H1 (cell line): ENCODE results near the gene NADSYN1. TPM values are rescaled to one million over a fixed set of nuclear protein-coding genes. Genes with fewer than 3 reads are reported as not detected.

ENCODE experiments used
- E2F6 ChIP-seq: IDR thresholded peaks from 2 replicates; pipeline ENCODE4 v1.6.1; 2012; ENCODE audit warnings: inconsistent platforms
- EGR1 ChIP-seq: IDR thresholded peaks from 2 replicates; pipeline ENCODE4 v1.6.1; 2011; ENCODE audit warnings: low read depth, low read length, borderline replicate concordance
- SIRT6 ChIP-seq: IDR thresholded peaks from one replicate; pipeline ENCODE4 v1.7.1; 2012; ENCODE audit warnings: low read length, inconsistent platforms
- SIX5 ChIP-seq: IDR thresholded peaks from 2 replicates; pipeline ENCODE4 v1.6.1; 2011; ENCODE audit warnings: mild to moderate bottlenecking, low read depth, low read length
- SP1 ChIP-seq: IDR thresholded peaks from 2 replicates; pipeline ENCODE4 v1.6.1; 2011; ENCODE audit warnings: low read depth, low read length
- polyA plus RNA-seq, 7 experiments: library from polyadenylated mRNA; depleted of rRNA in 3 of 7; stranded (reverse) in 5 of 7; unstranded in 2 of 7; fragments of >200 nt in 5 of 7; fragments of 200-250 nt in 2 of 7; gene quantifications; 1 replicate in 5 of 7; 2 replicates in 1 of 7; 4 replicates in 1 of 7; pipeline versions ENCODE4 v1.2.1 to v1.2.3, GENCODE V29; 2011 to 2013; ENCODE audit warnings: missing spikeins in 2 of 7, mixed read lengths in 2 of 7
- total RNA-seq: library from RNA; stranded (reverse); fragmentation: NEBNext Ultra II Directional; extraction: Animal tissue kit (Norgen Biotek cat#: 25700); gene quantifications from 2 replicates; pipeline ENCODE4 v1.2.1, GENCODE V29; 2021
- TF ChIP-seq, protein P1 (sequence below): IDR thresholded peaks from 2 replicates; pipeline ENCODE4 v1.6.1; 2011; ENCODE audit warnings: low read length, improper control_type of control experiment
- TF ChIP-seq, protein P2 (sequence below): IDR thresholded peaks from 2 replicates; pipeline ENCODE4 v1.6.1; 2011; ENCODE audit warnings: low read depth, mild to moderate bottlenecking, low read length; ENCODE audit not compliant: insufficient read depth

The NADSYN1 gene
- total and polyA plus RNA-seq, 2 of the 8 experiments (the other 6 are each of a cell fraction or from before 2014, with no cell fraction given) = 38.3 to 38.6 TPM

DNA sequence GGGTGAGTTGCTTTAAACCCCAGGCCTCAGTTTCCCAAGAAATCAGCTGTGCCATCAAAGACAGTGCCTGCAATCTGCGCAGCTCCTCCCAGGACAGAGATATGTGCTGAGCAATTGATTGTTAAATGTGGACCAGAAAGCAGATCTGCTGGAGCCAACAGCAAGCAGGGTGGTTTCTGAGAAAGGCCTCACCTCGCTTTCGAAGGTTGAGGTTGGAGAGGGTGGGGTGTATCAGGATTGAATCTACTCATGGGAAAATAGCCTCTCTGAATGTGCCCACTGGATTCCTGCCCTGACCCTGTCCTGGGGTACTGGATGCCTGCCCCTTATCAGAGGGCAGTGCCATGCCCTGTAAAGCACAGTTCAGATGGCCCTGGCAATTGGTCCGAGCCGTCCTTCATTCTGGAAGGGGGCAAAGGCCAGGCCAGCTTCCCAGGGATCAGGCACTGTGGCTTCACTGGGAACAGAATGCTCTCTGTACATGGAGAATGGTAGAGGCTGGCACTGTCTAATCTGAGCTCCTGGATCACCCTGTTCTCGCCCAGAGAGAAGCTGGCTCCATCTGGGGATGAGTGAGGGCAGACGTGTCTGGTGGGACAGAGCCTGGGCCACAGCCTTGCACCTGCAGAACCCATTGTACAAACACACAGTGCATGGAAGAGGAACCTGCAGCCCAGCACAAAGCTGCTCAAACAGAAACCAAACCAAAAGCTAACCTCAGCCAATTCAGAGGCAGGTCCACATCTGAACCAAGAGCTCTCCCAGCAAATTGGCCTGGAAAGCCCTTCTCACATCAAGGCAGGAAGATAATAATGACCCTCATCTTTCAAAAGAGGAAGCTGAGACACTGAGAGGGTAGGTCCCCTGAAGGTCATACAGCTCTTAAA is 20.0 kb upstream of the NADSYN1 start (continued):
- TF ChIP-seq, protein P1, sequence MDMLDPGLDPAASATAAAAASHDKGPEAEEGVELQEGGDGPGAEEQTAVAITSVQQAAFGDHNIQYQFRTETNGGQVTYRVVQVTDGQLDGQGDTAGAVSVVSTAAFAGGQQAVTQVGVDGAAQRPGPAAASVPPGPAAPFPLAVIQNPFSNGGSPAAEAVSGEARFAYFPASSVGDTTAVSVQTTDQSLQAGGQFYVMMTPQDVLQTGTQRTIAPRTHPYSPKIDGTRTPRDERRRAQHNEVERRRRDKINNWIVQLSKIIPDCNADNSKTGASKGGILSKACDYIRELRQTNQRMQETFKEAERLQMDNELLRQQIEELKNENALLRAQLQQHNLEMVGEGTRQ = no peak
- TF ChIP-seq EGR1 (no peak), SIRT6 (no peak), E2F6 (no peak), SP1 (no peak), SIX5 (no peak)
- TF ChIP-seq, protein P2, sequence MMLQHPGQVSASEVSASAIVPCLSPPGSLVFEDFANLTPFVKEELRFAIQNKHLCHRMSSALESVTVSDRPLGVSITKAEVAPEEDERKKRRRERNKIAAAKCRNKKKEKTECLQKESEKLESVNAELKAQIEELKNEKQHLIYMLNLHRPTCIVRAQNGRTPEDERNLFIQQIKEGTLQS = no peak
